Effector CD8-positive, alpha-beta T cell (primary cell): Measurements from ENCODE around the gene FSTL3.
A peak's percentile ranks its signal among the peaks of the same experiment; 100 is the strongest.
"Not testable (repeated sequence)": the region's sequence is repeated elsewhere in the genome, so short reads cannot be mapped to it uniquely, and the experiment has no call there.

Source experiments
- DNase-seq: peaks from one replicate; lab custom pipeline; 2025; lab: John Stamatoyannopoulos, UW
- total RNA-seq, 4 experiments: gene quantifications; one replicate each; lab custom pipeline; 2026; lab: John Stamatoyannopoulos, UW

The FSTL3 gene
- 0.98 to 2.6 (median 1.9) reads per million in 4 experiments for total RNA-seq

DNA sequence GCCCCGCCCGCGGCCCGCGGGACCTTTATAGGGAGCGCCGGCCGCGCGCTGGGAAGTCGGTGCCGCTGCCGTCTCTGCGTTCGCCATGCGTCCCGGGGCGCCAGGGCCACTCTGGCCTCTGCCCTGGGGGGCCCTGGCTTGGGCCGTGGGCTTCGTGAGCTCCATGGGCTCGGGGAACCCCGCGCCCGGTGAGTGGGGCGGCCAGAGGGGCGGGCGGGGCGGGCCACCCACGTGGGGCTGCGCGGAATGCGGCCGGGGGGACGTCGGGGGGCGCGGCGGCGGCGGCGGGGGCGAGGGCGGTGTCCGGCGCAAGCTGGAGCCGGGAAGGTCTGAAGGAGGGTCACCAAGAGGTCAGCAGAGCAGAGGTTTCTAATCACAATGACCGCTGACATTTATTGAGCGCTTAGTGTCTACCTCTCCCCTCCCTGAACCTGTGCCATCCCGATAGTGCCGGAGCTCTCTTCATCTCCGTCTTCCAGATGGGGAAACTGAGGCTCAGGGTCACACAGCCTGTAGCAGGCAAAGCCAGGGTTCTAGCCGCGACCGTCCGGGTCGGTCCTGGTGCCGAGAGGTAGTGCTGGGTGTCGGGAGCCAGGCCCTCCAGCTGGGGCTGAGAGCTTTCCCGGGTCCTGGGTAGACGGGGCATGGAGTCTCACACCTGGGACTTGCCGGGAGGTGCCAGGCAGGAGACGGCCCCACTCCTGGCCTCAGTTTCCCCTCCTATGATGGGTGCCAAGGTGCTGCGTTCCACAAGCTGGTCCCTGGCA, at the start of gene FSTL3:
Gene FSTL3 (plus strand): TSS at position 54 of the 767 bp plus-strand sequence. CDS start 32 bp downstream, at position 86.
- no peak for DNase-seq

DNA sequence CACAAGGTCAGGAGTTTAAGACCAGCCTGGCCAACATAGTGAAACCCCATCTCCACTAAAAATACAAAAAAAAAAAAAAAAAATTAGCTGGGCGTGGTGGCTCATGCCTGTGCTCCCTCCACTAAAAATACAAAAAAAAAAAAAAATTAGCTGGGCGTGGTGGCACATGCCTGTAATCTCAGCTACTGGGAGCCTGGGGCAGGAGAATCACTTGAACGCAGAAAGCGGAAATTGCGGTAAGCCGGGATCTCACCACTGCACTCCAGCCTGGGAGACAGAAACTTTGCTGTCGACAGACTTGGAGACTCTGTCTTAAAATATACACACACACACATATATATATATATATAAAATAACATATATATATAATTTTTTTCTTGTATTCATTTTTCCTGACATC, 49.6 kb upstream of the FSTL3 start:
- not testable (repeated sequence) for DNase-seq

DNA sequence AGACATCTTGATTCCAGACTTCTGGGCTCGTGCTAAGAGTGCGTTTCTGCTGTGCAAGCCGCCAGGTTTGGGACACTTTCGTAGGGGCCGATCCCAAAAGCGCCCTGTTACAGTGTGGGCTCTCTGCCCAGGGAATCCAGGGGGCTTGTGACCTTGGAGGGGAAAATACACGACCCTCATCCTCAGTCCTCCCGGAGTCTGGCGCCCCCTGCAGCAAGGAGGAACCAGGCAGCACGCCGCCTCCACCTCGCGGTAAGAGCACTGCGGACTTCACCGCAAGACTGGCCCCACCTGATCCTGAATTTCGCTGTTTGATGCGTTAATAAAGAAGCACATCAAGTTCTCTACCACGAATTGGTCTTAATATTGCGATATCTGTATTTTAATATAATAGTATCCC, 48.0 kb upstream of the FSTL3 start:
- DNase-seq, result no peak

DNA sequence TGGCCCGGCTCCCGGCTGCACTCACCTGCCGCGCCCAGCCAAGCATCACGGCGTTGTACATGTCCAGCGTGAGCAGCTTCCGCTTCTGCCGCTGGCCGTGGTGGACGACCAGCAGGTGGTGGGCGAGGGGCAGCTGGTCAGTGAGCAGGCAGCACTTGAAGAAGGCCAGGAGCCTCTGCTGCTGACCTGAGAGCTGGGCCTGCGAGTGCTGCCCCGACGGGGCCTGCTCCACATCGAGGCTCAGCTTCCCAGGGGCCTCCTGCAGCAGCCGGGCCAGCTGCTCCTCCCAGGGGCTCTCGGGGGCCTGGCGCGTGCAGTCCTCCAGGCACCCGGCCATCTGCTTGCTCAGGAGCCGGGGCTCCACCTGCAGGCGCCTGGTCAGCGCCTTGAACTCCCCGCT, 46.7 kb upstream of the FSTL3 start:
- not testable (repeated sequence) for DNase-seq

DNA sequence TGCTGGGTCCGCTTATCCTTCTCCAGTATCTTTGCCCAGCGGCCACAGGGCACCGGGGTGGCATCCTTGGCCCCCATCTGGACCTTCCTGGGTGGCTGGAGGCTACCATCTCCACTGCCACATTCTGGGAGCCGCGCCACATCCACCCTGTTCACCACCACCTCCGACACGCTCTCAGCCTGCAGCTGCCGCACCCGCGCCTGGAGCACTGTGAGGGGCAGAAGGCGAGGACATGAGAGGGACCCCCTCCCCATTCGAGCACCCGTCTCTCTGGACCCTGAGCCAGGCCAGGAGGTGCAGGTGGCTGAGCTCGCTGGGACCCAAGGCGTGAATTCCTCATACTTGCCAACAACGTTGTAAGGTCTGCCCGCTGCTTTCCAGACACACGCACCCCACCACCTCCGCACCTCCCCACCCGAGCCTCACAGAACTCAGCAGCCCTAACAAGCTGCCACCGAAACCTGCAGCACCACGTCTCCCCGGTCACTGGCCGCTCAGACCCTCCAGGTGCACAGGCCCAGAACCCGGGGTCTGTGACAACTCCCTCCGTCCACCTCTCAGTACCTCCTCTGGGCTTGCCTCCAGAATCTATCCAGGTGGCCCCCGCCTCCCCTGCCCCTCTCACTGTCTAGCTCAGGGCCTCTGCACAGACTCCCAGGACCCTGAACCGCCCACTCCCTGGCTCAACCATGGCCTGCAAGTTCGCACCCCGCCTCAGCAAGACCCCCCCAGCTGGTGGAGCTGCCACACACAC, 46.1 kb upstream of the FSTL3 start:
- DNase-seq, result no peak

DNA sequence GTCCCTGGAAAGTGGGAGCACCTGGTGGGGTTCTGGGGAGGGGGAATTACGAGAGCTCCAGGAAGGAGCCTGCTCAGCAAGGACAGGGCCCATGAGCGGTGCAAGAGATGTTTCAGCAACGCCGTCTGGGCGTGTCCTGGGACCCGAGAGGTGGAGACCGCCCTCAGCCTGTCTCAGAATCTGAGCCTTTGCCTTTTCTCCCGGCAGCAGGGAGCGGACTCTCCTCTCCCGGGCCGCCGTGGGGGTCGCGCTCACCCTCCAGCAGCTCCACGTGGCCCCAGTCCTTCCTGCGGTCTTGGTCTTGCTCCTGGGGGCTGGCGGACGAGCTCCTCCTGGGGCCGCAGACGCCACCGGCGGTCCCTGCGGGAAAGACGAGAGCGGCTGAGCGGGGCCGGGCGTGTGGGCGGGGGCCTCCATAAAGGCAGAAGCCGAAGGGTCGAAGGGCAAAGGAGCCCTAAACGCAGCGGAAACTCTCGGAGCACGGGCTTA, 43.6 kb upstream of the FSTL3 start:
- no peak for DNase-seq

DNA sequence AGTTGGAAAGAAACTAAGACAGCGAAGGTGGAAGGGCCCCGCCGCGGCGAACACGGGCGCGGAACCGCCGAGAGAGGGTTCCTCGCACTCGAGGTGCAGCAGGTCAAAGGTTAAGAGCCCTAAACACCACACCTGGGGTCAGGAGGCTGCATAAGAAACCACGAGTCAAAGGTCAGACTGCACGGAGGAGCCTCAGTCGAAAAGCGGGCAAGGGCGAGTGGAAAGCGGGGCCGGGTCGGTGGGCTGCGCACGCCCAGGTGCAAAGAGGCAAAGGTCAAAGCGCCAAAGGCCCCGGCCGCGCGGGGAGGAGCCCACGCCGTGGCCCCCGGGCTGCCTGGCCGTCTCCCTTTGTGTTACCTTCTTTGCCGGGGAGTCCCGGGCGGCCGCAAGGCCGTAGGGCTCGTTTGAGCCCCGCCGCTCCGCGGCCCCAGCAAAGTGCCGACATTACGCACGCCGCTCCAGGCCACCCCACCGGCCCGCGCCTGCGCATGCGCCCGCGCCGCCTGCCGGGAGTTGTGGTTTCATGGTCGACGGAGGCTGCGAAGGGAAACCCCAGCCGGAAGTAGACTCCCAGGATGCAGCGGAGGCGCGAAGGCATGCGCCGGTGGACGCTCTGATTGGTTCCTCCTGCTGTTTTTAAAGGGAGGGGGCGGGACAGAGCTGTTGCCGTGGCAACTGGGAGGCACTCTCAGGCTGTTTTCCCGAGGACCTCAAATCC, 43.0 kb upstream of the FSTL3 start, which contains the start of gene POLRMT:
Gene POLRMT (minus strand): TSS at position 470 of the 718 bp plus-strand sequence. CDS start 25 bp downstream, at position 445.
- DNase-seq, result peak; percentile 95

DNA sequence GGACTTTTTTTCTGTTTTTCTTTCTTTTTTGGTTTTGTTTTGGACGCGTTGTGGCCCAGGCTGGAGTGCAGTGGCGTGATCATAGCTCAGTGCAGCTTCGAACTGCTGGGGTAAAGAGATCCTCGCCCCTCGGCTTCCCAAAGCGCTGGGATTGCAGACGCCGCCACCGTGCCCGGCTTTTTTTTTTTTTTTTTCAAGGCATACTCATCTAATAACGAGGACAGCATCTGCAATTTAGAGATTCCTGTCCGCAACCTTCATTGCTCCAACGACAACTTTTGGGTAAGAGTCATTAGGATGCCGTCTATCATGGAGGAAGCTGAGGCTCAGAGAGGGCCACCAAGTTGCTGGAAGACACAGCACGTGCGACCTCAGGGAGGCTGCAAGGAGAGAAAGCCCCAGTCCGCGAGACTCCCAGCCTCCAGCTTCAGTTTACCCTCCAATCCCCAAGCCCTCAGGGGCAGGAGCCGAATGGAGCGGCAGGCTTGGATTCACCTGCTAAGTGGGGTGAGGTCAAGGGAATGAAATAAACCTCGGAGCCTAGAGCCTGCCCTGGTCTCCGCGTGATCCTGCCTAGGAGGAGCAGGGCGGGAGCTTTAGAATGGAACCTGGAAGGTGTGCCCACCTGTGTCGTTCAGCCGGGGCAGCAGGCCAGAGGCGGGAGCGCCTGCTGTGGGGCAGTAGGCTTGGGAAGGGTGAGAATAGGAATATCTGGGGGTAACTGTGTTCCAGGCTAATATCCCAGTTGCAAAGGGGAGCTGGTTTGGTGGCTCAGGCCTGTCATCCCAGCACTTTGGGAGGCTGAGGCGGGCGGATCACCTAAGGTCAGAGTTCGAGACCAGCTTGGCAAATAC, 42.2 kb upstream of the FSTL3 start:
- DNase-seq, result no peak

DNA sequence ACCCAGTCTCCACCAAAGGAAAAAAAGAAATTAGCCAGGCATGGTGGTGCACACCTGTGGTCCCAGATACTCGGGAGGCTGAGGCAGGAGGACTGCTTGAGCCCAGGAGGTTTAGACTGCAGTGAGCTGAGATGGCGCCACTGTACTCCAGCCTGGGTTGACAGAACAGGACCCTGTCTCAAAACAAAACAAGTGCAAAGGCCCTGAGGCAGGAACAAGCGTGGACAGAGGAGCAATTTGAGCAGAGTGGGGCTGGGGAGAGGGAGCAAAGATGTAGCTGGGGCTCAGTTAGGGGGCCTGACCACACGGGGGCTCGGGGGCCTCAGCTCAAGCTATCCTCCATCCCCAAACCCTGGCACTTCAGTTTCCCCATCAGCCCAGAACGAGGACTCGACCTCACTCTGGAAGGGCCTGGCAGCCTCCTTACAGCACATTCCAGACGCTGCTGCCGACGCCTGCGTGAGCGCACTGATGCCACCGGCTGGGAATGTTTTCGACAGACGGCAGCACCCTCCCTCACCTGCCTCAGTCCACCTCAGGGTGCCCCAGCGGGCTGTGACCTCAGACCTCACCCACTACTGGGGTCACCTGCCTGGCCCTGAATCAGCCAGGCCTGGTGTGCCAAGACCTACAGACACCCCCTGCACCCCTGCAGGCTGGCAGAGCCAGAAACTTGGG, 41.1 kb upstream of the FSTL3 start:
- DNase-seq, result no peak

DNA sequence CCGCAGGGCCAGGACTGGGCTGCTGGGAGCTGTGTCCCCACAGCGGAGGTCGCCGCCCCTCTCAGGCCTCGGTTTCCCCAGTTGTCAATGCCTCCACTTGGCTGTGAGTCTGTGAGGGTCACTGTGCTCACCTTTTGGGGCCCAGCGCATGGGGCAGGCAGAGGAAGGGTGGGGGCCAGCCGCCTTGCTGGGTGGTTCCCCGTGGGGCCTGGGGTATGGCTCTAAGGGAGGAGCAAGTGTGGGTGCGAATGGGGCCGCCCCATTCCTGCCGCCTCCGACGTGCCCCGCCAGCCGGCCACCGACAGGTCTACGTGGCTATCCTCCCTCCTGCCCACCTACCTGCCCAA, 37.3 kb upstream of the FSTL3 start:
- DNase-seq, result no peak

DNA sequence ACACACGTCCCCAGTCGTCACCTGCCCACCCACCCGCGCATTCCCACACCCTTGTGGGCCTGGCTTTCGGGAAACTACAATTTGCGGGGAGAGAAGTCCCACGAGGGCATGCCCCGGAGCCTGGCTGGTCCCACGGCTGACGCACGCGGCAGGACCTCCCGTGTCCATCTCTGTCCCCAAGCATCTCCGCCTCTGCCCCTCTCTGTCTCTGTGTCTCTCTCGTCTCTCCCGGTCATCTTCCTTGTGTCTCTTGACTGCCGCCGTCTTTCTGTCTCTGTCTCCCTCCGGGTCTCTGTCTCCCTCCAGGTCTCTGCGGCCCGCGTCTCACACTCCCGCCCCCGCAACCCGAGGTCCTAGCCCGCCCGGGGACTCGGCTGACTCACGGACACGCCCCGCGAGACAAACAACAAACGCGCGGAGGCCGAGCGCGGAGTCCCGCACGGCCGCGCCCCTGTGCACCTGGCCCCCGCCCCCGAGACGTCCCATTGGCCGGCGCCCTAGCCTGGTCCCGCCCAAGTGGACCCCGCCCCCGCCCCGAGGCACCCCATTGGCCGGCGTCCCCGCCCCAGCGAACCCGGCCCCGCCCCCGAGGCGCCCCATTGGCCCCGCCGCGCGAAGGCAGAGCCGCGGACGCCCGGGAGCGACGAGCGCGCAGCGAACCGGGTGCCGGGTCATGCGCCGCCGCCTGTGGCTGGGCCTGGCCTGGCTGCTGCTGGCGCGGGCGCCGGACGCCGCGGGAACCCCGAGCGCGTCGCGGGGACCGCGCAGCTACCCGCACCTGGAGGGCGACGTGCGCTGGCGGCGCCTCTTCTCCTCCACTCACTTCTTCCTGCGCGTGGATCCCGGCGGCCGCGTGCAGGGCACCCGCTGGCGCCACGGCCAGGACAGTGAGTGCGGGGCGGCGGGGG, 36.7 kb upstream of the FSTL3 start, which contains the start of gene FGF22:
Gene FGF22 (plus strand): TSS at position 627 of the 908 bp plus-strand sequence. CDS start 47 bp downstream, at position 674.
- DNase-seq, result peak; percentile 98

DNA sequence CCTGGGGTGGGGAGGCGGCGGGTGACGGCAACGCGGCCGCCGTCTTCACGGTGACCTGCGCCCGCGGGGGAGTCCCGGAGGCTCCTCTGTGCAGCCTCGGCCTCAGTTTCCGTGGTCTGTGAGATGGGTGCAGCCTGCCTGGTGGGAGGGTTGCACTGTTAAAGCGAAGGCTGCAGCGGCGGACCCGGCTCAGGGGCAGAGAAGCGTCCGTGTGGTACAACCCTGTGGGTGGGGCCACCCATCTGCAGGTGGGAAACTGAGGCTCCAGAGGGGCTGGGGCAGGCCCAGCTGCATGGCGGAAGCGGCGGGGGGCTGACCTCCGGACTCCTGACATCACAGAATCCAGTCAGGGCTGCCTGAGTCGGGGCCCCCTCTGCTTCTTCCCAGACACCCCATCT, 36.0 kb upstream of the FSTL3 start:
- no peak for DNase-seq

DNA sequence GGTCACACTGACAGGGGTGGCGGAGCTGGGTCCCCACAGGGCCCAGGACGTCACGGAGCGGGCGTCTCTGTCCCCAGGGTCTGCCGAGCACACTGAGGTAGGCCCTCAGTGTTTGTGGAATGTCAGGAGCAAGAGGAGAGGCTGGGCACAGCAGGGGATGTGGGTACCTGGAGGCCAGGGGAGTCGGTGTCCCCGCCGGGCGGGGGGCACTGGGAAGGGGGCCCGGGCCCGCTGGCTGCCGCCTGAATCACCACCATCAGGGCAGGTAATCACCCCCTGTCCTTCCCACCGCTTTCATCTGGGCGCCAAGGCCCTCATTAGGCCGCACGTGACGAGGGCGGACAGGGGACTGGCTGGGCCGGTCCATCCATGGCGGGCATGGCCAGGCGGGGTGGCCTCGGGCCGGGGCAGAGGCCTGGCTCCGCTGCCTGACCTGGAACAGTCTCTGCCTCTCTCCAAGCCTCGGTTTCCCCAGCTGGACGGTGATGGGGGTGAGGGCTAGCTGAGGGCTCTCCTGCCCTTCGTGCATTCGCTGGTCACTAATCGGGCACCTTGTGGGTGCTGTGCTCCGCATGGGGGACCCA, 35.5 kb upstream of the FSTL3 start:
- no peak for DNase-seq

DNA sequence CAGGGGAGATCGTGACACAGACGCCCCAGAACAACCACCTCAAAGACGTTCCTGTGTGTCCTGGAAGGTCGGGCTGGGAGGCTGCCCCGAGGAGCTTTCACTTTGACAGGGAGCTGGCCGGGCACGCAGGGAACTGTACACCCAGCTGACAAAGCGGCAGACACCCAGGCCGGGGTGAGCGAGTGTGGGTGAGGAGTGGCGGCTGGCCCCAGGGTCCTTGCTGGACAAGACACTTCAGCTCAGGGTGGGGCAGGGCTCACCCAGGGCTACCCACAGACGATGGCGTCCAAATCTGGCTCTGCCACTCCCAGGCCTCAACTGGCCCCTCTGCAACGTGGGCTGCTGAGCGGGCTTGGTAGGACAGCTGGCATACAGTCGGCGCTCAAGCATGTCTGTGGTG, 34.5 kb upstream of the FSTL3 start:
- DNase-seq, result no peak

DNA sequence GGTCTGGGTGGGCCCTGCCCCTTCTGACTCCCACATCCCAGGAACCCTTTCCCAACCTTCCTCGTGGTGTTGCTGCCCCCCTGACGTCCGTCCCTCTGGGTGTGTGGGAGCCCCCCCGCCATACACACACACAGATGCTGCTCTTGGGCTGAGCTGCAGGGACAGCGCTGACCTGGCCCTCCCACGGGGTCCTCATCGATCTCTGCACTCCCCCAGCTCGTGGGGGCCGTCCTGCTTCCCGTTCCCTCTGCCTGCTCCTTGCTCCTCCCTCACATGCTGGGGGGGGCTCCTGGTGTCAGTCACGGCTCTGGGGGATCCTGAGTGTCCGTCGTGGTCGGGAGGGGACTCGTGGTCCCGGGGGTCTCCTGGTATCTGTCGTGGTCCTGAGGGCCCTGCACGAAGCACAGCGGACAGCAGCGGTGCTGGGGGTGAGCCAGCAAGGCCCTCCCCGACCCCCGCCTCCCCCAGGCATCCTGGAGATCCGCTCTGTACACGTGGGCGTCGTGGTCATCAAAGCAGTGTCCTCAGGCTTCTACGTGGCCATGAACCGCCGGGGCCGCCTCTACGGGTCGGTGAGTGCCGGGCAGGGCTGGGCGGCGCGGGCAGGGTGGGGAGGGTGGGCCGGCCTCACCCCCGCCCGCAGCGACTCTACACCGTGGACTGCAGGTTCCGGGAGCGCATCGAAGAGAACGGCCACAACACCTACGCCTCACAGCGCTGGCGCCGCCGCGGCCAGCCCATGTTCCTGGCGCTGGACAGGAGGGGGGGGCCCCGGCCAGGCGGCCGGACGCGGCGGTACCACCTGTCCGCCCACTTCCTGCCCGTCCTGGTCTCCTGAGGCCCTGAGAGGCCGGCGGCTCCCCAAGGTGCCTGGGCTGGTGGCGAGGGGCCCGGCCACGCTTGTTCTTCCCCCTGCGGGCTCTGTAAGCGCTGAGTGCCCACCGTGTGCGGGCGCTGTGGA, 33.1 kb upstream of the FSTL3 start:
- no peak for DNase-seq

DNA sequence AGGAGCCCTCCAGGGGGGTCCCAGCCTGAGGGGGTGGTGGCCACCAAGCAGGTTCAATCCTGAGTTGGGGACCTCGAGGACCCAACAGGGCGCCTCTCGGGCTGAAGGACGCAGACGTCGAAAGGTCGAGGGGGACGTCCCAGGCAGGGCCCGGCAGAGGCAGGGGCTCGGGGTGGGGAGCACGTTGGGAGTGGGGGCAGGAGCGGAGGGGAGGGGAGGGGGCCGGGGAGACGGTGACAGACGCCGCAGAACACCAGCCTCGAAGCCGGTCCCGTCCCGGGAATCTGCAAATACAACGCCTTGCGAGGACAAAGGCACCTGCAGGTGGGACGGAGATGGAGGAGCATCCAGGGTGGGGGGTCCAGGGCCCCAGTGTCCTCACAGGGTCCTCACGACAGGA, 32.5 kb upstream of the FSTL3 start:
- no peak for DNase-seq

DNA sequence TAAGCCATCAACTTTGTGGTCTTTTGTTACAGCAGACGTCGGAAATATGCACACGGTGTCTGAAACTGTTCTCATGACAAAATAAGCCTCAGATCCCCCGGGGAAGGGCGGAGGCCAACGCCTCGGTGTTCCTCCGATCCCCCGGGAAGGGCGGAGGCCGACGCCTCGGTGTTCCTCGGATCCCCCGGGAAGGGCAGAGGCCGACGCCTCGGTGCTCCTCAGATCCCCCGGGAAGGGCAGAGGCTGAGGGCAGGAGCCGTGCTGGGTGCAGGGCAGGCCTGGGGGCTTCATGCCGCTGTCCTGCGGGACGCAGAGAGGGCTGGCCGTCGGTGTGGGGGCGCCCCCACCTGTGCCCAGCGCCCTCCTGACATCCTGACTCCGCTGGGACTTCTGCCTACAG, 31.8 kb upstream of the FSTL3 start:
- no peak for DNase-seq

DNA sequence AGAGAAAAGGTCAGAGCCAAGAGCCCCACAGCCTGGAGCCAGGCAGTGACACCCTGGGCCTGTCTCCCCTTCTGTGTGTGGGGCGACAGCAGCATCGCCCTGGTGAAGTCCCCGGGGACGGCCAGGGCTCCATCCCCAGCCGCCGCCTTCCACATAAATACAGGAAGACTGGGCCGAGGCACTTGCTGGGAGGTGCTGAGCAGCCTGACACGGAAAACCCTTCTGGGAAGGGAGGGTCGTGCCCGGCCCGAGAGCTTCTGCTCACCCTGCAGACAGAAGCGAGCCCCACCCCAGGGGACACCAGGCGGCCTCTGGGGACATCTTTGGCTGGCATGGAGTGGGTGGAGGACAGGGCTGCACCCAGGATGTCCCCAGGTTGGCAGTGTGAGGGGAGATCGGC, 31.4 kb upstream of the FSTL3 start:
- no peak for DNase-seq
